ENCODE results near the gene TIMM10.

DNA sequence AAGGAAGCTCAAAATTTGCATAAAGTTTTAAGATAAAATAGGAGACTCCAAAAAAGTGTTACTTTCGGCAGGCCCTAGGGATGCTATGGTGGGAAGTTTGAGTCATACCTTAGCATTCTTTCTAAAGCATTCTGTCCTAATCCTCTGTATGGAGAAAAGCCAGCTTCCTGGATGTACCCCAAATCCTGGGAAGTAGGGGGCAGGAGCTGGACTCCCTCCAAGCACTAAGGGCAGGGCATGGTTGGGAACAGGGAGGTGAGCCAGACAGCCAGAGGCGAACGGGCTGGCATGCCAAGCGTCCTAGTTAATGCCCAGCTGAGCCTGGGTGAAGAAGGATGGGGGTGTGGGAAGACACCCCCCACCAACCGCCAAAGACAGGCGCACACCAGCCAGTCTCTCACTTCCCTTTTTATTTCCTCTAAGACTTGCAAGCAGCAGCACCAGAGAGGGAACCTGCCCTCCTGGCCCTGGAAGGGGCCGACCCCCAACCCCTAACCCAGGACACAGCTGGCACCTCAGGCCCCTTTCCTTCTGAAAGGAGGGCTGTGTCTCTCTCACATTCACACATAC is 46.3 kb downstream of the TIMM10 start:
- TF ChIP-seq CTCF (IDR thresholded peaks at IDR 0.05) = no peak
- no peak for TF ChIP-seq EP300 (IDR thresholded peaks at IDR 0.05)
- TF ChIP-seq POLR2A (IDR thresholded peaks at IDR 0.05) = no peak
- TF ChIP-seq POLR2AphosphoS5 (IDR thresholded peaks at IDR 0.05) = no peak
